ENCODE measurements around the gene AQP9. TPM values are rescaled to one million over a fixed set of nuclear protein-coding genes. Genes with fewer than 3 reads are reported as not detected.

Gene AQP9, protein sequence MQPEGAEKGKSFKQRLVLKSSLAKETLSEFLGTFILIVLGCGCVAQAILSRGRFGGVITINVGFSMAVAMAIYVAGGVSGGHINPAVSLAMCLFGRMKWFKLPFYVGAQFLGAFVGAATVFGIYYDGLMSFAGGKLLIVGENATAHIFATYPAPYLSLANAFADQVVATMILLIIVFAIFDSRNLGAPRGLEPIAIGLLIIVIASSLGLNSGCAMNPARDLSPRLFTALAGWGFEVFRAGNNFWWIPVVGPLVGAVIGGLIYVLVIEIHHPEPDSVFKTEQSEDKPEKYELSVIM
- total RNA-seq = 46.9 TPM
- long read RNA-seq, transcript AQP9-203 (6 exons, 1,334 nt) = minor isoform, 5 of 59 reads
- long read RNA-seq, transcript AQP9-201 (6 exons, 3,034 nt) = major isoform, 42 of 59 reads
- long read RNA-seq, partial matches to known transcripts = 7 of 59 reads
- long read RNA-seq, other reads (novel, unspliced or antisense) = 5 of 59 reads

- Histone ChIP-seq H3K4me3 (peak within 1 kb of the TSS; percentile 23), H3K27ac (peak within 1 kb of the TSS; percentile 61), H3K9me3 (no peaks in the 10 kb centered on the region), H3K36me3 (no peaks in the 10 kb centered on the region), H3K4me1 (peaks cover 16% of the 10 kb centered on the region), H3K27me3 (no peaks in the 10 kb centered on the region)
- ATAC-seq (no peak), DNase-seq (no peak)
- intact Hi-C loops (cut with DNase I) = no loop called here
- TF ChIP-seq CTCF (IDR thresholded peaks at IDR 0.05) = no peak
These were observed at the start of gene AQP9 for GRCh38 chr15:58138106-58138505. Gene AQP9, plus strand, starts transcription at chr15:58138381. Its CDS starts 185 bp downstream, at chr15:58138566.

DNA sequence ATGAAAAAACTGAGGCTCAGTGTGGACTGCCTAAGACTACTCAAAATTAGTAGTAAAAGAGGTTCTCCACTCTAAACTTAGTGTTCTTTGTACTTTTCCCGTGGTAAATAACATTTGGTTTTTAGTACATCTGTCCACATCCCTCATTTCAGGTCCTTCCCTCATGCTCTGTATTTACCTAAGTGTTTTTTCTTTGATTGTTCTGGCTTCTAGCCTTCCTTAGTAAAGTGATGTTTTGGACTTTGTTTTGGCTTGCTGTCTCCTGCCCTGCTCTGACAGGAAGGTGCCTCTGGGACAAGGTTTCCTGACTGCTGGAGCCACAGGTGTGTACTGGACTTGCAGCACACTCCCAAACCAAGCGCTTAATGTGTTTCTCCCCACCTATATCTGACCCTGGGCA is 42.8 kb upstream of the AQP9 start:
- no peak for DNase-seq
- Histone ChIP-seq H3K27ac (no peak overlapping the region), H3K27me3 (no peaks in the 10 kb centered on the region), H3K36me3 (no peaks in the 10 kb centered on the region), H3K4me3 (no peak overlapping the region), H3K4me1 (no peaks in the 10 kb centered on the region), H3K9me3 (no peaks in the 10 kb centered on the region)
- no peak for TF ChIP-seq CTCF (IDR thresholded peaks at IDR 0.05)
- intact Hi-C loops (cut with DNase I) = no loop called here
- no peak for ATAC-seq

GRCh38 chr15:58096529-58097084 is 41.6 kb upstream of the AQP9 start:
- no peaks in the 10 kb centered on the region for H3K36me3 ChIP-seq
- no peak overlapping the region for H3K4me3 ChIP-seq
- ATAC-seq (no peak), DNase-seq (no peak)
- H3K27ac ChIP-seq = no peak overlapping the region
- H3K27me3 ChIP-seq = no peaks in the 10 kb centered on the region
- no peak for TF ChIP-seq CTCF (IDR thresholded peaks at IDR 0.05)
- intact Hi-C loops (cut with DNase I) = no loop called here
- H3K9me3 ChIP-seq = no peaks in the 10 kb centered on the region
- no peaks in the 10 kb centered on the region for H3K4me1 ChIP-seq

DNA sequence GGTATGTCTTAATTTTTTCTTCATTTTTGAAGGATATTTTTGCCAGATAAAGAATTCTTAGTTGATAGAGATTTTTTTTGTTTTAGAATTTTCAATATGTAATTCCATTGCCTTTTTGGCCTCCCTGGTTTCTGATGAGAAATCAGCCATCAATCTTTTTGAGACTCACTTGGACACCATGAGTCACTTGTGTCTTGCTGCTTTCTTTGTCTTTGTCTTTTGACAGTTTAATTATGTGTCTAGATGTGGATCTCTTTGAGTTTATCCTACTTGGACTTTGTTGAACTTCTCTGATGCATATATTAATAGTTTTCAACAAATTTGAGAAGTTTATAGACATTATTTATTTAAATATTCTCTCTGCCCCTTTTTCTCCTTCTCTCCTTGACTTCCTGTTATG is 34.7 kb upstream of the AQP9 start:
- Histone ChIP-seq H3K27me3 (peaks cover 6% of the 10 kb centered on the region), H3K4me1 (no peaks in the 10 kb centered on the region), H3K27ac (no peak overlapping the region), H3K4me3 (no peak overlapping the region), H3K9me3 (no peaks in the 10 kb centered on the region), H3K36me3 (no peaks in the 10 kb centered on the region)
- ATAC-seq (no peak), DNase-seq (no peak)
- TF ChIP-seq CTCF (IDR thresholded peaks at IDR 0.05) = no peak
- intact Hi-C loops (cut with DNase I) = no loop called here

DNA sequence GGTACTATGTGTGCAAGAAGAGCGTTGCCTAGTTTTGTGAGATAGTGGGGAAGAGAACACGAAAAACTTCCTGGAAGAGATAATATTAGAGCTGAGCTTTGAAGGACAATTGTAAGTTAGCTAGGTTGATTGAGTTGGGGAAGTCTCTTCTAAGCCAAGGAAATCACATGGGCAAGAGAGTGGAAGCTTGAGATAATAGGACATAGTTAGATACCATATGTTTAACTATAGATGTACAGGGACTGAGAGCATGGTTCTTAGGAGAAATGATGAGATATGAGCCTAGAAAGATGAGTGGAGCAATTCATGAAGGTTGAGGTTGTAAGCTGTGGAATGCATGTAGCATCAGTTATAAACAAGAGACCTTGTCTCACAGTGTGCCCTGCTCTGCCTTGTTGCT is 30.1 kb upstream of the AQP9 start:
- intact Hi-C loops (cut with DNase I) = no loop called here
- no peak for TF ChIP-seq CTCF (IDR thresholded peaks at IDR 0.05)
- no peak for DNase-seq

More for the DNA sequence above, 30.1 kb upstream of the AQP9 start:
- no peak for ATAC-seq
- no peak overlapping the region for H3K27ac ChIP-seq
- H3K9me3 ChIP-seq = no peaks in the 10 kb centered on the region
- peaks cover 6% of the 10 kb centered on the region for H3K27me3 ChIP-seq
- H3K4me1 ChIP-seq = no peaks in the 10 kb centered on the region
- H3K36me3 ChIP-seq = no peaks in the 10 kb centered on the region
- no peak overlapping the region for H3K4me3 ChIP-seq
